GM23248 (cell line): ENCODE measurements around the gene CACNA1C.

ENCODE experiments used
- EZH2 ChIP-seq: fragments of 200-600 bp; sonication (generic); IDR thresholded peaks from 2 replicates; pipeline ENCODE4 v1.6.1; 2018; ENCODE audit warnings: antibody characterized with exemption, mild to moderate bottlenecking; ENCODE audit not compliant: insufficient read depth, poor library complexity, severe bottlenecking
- EZH2phosphoT487 ChIP-seq: fragments of 200-600 bp; sonication (generic); IDR thresholded peaks from 2 replicates; pipeline ENCODE4 v1.6.1; 2018; ENCODE audit warnings: antibody characterized with exemption, moderate library complexity, mild to moderate bottlenecking, low read depth; ENCODE audit not compliant: insufficient read depth

DNA sequence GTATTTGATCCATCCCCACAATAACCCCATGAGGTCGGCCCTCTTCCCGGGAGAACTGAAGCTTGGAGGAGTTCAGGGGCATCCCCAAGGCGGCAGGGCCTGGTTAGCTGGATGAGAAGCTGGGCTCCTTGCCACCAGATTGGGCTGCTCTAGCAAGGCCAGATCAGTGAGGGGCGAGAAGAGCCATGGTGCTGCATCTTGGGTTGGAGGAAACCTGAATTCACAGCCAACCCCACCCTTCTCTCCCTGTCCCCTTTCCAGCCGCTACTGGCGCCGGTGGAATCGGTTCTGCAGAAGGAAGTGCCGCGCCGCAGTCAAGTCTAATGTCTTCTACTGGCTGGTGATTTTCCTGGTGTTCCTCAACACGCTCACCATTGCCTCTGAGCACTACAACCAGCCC, 513.4 kb downstream of the CACNA1C start:
- TF ChIP-seq EZH2 (no peak), EZH2phosphoT487 (no peak)
